ENCODE results near the gene CEMP1.

DNA sequence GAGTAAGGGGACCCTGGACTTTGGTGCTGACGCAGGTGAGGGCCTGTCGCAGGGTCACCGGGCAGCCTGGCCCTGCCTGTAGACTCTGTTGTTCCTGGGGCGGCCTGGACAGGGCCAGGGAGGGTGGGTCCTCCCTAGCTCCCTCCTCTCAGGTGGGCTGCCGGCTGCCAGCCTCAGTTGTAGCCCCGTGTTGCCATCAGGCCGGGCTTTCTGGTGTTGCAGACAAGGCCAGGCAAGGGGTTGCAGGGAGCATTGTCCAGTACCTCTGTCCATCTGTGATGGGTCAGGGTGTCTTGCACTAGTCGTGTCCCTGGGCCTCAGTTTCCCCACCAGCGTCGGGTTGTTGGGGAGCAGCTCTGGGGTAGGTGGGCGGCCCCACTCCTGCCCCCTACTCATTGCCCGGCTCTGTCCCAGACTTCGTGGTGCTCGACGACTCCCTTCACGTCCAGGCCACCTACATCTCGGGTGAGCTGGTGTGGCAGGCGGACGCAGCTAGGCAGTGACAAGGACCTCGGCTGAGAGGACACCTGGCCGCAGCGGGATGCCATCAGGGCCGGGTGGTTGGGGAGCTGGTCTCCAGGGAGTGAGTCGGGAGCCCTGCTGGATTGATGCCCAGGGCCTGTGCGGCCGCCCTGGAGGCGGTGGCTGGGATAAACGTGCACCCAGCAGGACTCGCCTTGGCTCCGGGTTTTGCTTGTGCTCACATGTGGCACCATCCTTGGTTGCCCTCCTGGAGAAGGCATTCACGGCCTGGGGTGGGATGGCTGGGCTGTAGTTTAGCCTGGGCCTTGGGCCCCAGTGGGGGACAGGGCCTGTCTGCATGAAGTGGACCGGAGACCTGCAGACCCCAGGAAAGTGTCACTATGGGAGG is 1.9 kb downstream of the CEMP1 start:
- TF ChIP-seq, protein P1, sequence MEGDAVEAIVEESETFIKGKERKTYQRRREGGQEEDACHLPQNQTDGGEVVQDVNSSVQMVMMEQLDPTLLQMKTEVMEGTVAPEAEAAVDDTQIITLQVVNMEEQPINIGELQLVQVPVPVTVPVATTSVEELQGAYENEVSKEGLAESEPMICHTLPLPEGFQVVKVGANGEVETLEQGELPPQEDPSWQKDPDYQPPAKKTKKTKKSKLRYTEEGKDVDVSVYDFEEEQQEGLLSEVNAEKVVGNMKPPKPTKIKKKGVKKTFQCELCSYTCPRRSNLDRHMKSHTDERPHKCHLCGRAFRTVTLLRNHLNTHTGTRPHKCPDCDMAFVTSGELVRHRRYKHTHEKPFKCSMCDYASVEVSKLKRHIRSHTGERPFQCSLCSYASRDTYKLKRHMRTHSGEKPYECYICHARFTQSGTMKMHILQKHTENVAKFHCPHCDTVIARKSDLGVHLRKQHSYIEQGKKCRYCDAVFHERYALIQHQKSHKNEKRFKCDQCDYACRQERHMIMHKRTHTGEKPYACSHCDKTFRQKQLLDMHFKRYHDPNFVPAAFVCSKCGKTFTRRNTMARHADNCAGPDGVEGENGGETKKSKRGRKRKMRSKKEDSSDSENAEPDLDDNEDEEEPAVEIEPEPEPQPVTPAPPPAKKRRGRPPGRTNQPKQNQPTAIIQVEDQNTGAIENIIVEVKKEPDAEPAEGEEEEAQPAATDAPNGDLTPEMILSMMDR (IDR thresholded peaks at IDR 0.05), result no peak
- no peak for TF ChIP-seq POLR2A (IDR thresholded peaks at IDR 0.05)

All from thyroid gland (tissue), 4 donors.